HG03469 (cell line): ENCODE data around the gene HIBADH.
"Not testable (repeated sequence)": the region's sequence is repeated elsewhere in the genome, so short reads cannot be mapped to it uniquely, and the experiment has no call there.

Source experiments
- ATAC-seq: cut with Tn5 transposase; IDR thresholded peaks from one replicate; pipeline ENCODE4 v1.9.1; 2021; ENCODE audit warnings: mild to moderate bottlenecking, moderate library complexity, moderate number of reproducible peaks; ENCODE audit not compliant: unreplicated experiment

The HIBADH gene

GRCh38 chr7:27513885-27514284, 148.8 kb downstream of the HIBADH start:
- no peak for ATAC-seq

DNA sequence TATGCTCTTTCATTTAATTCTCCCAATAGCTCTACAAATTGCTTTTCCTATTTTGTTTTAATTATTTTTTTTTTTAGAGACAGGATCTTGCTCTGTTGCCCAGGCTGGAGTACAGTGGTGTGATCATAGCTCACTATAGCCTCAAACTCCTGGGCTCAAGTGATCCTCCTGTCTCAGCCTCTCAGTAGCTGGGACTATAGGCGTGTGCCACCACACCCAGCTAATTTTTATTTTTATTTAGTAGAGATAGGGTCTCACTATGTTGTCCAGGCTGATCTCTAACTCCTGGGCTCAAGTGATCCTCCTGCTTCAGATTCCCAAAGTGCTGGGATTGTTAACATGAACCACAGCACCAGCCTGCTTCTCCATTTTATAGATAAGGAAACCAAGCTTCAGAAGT, 151.3 kb downstream of the HIBADH start:
- not testable (repeated sequence) for ATAC-seq

- ATAC-seq, result no peak
Measured at GRCh38 chr7:27510541-27510940, 152.1 kb downstream of the HIBADH start.

DNA sequence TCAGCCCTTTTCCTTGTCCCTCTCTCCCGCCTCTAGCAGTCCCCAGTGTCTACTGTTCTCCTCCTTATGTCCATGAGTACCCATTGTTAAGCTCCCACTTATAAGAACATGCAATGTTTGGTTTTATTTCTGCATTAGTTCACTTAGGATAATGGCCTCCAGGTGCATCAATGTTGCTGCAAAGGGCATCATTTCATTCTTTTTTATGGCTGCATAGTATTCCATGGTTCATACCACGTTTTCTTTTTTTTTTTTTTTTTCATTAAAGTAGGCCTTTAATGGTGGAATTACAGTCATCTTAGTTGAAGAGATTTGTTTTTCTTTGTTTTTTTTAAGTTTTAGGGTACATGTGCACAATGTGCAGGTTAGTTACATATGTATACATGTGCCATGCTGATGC, 160.8 kb downstream of the HIBADH start:
- not testable (repeated sequence) for ATAC-seq

DNA sequence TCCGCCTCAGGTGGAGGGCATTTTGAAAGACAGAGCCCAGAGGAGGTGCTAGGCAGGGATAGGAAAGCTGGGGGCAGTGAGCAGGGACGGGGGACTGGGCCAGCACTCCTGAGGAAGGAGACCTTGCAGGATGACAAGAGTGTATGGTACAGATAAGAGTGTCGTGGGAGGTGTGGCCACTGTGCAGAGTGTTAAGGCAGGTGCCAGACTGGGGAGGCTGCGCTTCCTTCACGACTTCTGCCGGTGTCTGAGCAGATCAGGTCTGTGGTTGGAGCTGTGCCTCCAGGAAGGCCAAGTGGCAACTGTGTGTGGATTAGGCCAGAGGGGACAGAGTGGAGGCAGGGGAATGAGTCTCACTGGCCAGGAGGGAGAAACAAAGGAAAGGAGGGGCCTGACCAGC, 161.7 kb downstream of the HIBADH start:
- ATAC-seq, result no peak

DNA sequence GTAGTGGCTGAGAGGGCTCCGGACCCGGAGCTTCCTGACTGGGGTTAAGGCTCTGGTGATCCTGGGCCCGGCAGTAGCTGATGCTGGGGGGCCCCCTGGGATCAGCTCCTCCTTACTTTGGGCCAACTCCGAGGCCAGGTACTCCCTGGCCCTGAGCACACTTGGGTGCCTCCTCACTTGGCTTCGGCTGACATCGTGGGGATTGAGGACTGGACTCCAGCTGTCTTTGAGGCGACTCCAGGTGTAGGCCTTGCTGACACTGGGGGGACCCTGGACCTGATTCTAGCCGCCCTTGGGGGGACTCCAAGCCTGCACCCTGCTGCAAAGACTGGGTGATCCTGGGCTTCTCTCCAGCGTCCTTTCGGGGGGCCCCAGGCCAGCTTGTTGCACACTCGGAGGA, 170.5 kb downstream of the HIBADH start:
- no peak for ATAC-seq

DNA sequence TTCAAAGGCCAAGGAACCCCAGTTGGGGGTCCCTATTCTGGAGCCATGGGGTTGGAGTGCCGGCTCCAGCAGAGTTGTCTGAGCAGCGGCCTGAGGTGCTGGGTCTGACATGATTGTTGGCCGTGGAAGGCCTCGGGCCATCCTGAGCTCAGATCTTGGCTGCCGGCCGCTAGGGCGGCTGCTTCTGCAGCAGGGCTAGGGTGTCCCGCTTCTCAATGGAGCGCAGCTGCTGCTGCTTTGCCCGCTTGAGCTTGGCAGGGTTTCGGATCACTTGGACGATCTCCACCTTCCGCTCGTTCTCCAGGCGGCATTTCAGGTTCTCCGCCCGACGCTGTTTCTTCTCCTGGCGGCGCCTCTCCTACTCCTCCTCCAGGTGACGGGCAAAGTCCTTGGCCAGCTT, 171.1 kb downstream of the HIBADH start:
- no peak for ATAC-seq

DNA sequence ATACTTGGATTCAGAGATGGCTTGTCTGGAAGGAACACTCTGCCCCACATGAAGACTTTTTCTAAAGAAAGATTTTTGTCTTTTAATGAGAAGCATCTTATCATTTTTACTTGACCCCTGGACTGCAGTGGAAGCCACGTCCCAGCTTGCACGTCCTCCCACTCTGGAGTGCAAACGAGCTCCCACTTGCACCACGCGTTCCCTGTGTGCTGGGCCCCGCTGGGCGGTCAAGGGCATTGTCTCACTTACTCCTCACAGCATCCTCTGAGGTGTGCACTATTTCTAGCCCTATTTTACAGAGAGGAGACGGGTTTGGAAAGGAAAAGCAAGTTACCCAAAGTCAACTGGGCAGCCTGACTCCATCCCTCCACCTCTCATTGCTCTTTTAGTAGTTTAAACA, 175.2 kb downstream of the HIBADH start:
- ATAC-seq, result no peak

DNA sequence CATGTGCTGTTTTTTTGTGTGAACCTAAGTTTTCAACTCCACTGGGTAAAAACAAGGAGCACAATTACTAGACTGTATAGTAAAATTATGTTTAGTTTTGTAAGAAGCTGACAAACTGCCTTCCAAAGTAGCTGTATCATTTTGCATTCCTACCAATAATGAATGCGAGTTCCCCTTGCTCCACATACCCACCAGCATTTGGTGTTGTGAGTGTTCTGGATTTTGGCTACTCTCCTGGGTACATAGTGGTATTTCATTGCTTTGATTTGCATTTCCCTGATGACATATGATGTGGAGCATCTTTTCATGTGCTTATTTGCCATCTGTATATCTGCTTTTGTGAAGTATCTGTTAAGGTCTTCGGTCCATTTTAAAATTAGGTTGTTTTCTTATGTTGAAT, 178.2 kb downstream of the HIBADH start:
- ATAC-seq, result no peak

DNA sequence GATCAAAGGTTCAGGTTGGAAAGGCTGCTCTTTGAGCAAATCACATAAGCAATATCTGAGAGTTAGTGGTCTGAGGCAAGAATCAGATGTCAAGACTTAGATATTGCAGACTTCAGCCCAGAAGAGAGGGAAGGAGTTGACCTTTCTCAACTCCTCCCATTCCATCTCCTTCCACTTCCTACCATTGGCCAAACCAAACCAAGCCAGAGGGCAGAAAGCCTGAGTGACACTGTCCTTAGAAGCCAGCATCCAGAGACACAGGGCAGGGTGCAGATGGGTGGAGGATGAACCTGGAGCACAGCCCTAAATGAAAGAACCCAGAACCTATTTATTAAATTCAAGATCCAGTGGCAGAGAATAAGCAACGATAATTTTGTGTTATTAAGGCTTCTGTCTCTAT, 180.5 kb downstream of the HIBADH start:
- ATAC-seq, result no peak

- ATAC-seq, result no peak
Measured at GRCh38 chr7:27478556-27478955, 184.1 kb downstream of the HIBADH start.

DNA sequence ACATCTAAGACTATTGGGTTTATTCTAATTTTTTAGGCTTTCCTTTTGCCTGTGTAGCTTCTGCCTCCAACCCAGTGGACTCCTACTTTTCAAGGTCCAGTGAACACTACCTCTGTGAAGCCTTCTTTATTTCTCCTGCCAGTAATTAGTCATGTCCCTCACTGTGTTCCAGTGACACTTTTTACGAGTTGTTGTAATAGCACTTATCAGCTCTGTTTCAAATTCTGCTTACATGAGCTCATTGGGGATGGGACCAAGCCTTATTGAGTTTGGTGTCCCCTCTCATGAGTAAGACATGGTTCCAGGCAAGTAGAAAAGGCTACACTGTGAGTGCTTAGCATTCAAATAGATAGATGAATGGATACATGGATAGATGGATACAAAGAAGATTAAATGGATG, 184.6 kb downstream of the HIBADH start:
- ATAC-seq, result no peak

- no peak for ATAC-seq
Measured at GRCh38 chr7:27476493-27476892, 186.2 kb downstream of the HIBADH start.
